Breast epithelium (tissue), 4 donors: Measurements from ENCODE around the gene IER5. TPM values are rescaled to one million over a fixed set of nuclear protein-coding genes. Genes with fewer than 3 reads are reported as not detected.
A peak's percentile ranks its signal among the peaks of the same experiment; 100 is the strongest.

Experiments used
- DNase-seq, 2 donors: peaks; one replicate each; pipeline ENCODE4 v3.0.0-alpha.2; 2019; ENCODE audit warnings: low spot score in 2 of 2
- H3K27ac ChIP-seq, 2 donors: fragments of 200-600 bp; sonication (generic) in 1 of 2; one replicate each; pipeline ENCODE4 v1.5.1; 2016 to 2019; ENCODE audit warnings: mild to moderate bottlenecking in 1 of 2
- H3K27me3 ChIP-seq, 2 donors: fragments of 200-600 bp; sonication (generic) in 1 of 2; one replicate each; pipeline versions ENCODE4 v1.5.1 to v1.6.0; 2017 to 2019; ENCODE audit warnings: control low read depth in 1 of 2, mild to moderate bottlenecking in 1 of 2
- H3K36me3 ChIP-seq: fragments of 200-600 bp; one replicate; pipeline ENCODE4 v1.5.1; 2019
- H3K4me1 ChIP-seq, 2 donors: fragments of 200-600 bp; sonication (generic); one replicate each; pipeline ENCODE4 v1.5.1; 2016 to 2019; ENCODE audit warnings: control low read depth in 1 of 2
- H3K4me3 ChIP-seq, 3 donors: fragments of 200-600 bp; sonication (generic); 1 replicate in 2 of 3; 2 replicates in 1 of 3; pipeline ENCODE4 v1.5.1; 2016 to 2019; ENCODE audit warnings: mild to moderate bottlenecking in 3 of 3, moderate library complexity in 2 of 3
- H3K9me3 ChIP-seq, 2 donors: fragments of 200-600 bp; sonication (generic) in 1 of 2; one replicate each; pipeline ENCODE4 v1.5.1; 2016 to 2019; ENCODE audit warnings: control low read depth in 1 of 2
- POLR2A ChIP-seq: fragments of 450-650 bp; IDR thresholded peaks from one replicate; pipeline ENCODE4 v1.6.1; 2016; ENCODE audit warnings: antibody characterized with exemption, mild to moderate bottlenecking, moderate library complexity
- POLR2AphosphoS5 ChIP-seq, 3 donors: sonication (generic); formaldehyde crosslinking; IDR thresholded peaks; one replicate each; pipeline ENCODE4 v1.6.1; 2017; ENCODE audit warnings: antibody characterized with exemption in 3 of 3
- intact Hi-C: fragments of 100-400 bp; cut with DNase I; formaldehyde crosslinking; loops from one replicate; pipeline ENCODE4 v1.15.1; 2023; ENCODE audit warnings: low total_unique reads
- total RNA-seq, 3 donors: library from RNA; depleted of rRNA; stranded (reverse); fragments of >200 nt; gene quantifications; one replicate each; pipeline ENCODE4 v1.1.0, GENCODE V29; 2016
- TF ChIP-seq, protein P1 (sequence below), 3 donors: fragments of 450-650 bp; IDR thresholded peaks; one replicate each; pipeline ENCODE4 v1.5.1; 2016 to 2017; ENCODE audit warnings: antibody characterized with exemption in 3 of 3, mild to moderate bottlenecking in 3 of 3, moderate library complexity in 3 of 3

The IER5 gene
- total RNA-seq, 3 donors from 2014 or later, result 6.9 to 19.7 (median 18.1) TPM

DNA sequence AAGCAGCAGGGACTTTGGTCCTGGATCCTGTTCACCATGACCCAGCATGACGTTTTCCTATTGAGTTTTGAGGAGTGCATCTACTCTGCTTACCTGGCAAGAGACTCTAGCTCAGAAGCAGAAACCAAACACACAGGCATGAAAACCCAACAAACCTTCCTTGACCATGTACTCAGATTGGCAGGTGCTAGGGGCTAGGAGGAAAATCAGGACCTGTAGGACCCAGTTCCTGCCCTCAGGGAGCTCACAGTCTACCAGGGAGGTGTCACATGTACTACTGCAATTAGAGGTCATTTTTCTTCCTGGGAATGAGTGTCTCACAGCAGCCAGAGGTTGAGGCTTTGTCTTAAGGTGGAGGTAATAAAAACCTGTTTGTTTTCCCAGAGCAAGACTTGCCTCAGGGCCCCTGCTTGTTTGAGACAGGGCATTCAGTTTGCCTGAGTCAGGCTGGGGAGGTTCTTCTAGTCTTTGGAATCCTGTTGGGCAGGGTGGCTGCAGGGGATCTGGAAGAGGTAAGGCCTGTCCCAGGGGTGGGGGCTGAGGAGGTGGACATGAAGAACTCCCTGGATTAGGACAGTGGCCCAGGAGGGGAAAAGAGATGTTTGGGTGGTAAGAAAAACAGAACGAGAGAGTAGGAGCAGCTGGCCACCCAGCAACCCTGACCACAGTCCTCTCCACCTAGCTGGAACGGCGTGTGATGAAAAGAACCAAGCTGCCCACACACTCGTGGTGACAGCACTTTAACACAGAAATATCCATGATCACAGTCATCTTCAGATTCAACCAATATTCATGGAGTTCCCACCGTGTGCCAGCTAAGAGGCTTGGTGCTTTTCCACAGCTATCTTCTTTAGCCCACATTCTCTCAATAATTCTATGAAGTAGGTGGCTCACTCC lies 30.8 kb downstream of the IER5 start:
- DNase-seq, result peak; percentile 92 to 95
- TF ChIP-seq POLR2AphosphoS5 (IDR thresholded peaks at IDR 0.05), result peak in 2 of 3 donors; percentile 18 to 48
- TF ChIP-seq, protein P1, sequence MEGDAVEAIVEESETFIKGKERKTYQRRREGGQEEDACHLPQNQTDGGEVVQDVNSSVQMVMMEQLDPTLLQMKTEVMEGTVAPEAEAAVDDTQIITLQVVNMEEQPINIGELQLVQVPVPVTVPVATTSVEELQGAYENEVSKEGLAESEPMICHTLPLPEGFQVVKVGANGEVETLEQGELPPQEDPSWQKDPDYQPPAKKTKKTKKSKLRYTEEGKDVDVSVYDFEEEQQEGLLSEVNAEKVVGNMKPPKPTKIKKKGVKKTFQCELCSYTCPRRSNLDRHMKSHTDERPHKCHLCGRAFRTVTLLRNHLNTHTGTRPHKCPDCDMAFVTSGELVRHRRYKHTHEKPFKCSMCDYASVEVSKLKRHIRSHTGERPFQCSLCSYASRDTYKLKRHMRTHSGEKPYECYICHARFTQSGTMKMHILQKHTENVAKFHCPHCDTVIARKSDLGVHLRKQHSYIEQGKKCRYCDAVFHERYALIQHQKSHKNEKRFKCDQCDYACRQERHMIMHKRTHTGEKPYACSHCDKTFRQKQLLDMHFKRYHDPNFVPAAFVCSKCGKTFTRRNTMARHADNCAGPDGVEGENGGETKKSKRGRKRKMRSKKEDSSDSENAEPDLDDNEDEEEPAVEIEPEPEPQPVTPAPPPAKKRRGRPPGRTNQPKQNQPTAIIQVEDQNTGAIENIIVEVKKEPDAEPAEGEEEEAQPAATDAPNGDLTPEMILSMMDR (IDR thresholded peaks at IDR 0.05), result no peak
- H3K27ac ChIP-seq, result peak overlapping the region; percentile 89 to 91

DNA sequence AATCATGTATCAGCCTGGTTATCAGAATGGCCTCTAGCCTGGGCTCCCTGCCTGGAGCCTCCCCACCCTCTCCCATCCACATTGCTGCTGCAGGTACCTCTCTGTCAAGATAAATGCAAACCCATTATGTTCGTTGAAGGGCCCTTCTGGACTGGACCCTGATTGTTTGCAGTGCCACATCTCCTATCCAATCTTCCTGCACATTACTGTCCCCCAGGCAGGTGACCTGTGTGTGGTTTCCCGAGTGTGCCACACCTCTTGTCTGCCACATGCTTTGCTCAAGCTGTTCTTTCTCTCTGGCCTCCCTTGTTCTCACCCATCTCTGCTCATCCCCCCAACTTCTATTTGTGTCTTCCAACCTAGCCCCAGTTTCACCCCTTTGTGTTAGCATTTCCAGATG lies 32.4 kb downstream of the IER5 start:
- intact Hi-C loops, result no loop called here
- H3K27ac ChIP-seq, result peak overlapping the region; percentile 38 to 89
- no peaks in the 10 kb centered on the region for H3K36me3 ChIP-seq
- H3K4me3 ChIP-seq, result no peak overlapping the region
- peaks cover 6 to 14% of the 10 kb centered on the region in 2 donors for H3K4me1 ChIP-seq
- DNase-seq, result no peak
- TF ChIP-seq POLR2AphosphoS5 (IDR thresholded peaks at IDR 0.05), result no peak
- TF ChIP-seq POLR2A, result no peak
- TF ChIP-seq, protein P1 (IDR thresholded peaks at IDR 0.05), result no peak
- H3K9me3 ChIP-seq, result no peaks in the 10 kb centered on the region
- no peaks in the 10 kb centered on the region for H3K27me3 ChIP-seq

More for the DNA sequence above, 30.8 kb downstream of the IER5 start:
- H3K36me3 ChIP-seq, result no peaks in the 10 kb centered on the region
- no peaks in the 10 kb centered on the region for H3K27me3 ChIP-seq
- intact Hi-C loops, result no loop called here
- H3K9me3 ChIP-seq, result no peaks in the 10 kb centered on the region
- peaks cover 6 to 14% of the 10 kb centered on the region in 2 donors for H3K4me1 ChIP-seq
- H3K4me3 ChIP-seq, result no peak overlapping the region

DNA sequence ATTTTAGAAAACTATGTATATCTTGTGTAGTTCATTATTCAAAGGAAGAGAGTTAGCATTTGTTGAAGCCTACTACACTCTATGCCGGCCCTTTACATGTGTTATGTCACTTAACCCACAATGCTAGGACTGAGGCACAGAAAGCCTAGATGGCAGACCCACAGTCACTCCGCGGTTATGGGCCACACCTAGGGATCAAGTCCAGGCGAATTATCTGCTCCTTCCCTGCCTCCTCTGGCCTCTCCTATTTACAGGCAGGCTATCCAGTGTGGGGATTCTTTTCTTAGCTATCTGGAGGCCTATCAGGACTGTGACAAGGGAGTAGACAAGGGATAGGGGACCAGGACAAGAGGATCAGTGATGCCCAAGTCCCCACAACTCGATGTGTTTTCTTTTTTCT lies 33.0 kb downstream of the IER5 start:
- Histone ChIP-seq H3K36me3 (no peaks in the 10 kb centered on the region), H3K27me3 (no peaks in the 10 kb centered on the region), H3K4me1 (peaks cover 6 to 14% of the 10 kb centered on the region in 2 donors), H3K27ac (peak overlapping the region in 1 of 2 donors; percentile 5), H3K9me3 (no peaks in the 10 kb centered on the region), H3K4me3 (no peak overlapping the region)
- intact Hi-C loops, result no loop called here
- DNase-seq, result no peak
- TF ChIP-seq, protein P1 (IDR thresholded peaks at IDR 0.05), result no peak
- no peak for TF ChIP-seq POLR2A
- TF ChIP-seq POLR2AphosphoS5 (IDR thresholded peaks at IDR 0.05), result no peak

DNA sequence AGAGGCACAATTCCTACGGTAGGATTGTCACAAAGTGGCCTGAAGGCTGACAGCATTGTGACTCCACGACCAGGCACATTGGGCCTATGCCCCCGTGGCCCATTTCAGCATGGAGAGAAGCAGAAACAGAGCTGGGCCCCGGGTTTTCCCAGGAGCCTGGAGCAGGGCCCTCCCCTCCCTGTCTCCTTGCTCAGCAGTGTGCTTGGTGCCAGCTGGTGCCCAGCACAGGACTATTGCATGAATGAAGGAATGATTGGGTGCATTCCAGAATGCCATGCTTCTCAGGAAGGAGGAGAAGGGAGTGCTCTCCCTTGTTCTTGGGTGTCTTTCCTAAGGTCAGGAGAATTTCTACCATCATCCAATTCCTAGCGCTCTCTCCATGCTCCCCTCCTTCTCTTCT lies 33.7 kb downstream of the IER5 start:
- TF ChIP-seq, protein P1 (IDR thresholded peaks at IDR 0.05), result no peak
- TF ChIP-seq POLR2A, result no peak
- TF ChIP-seq POLR2AphosphoS5 (IDR thresholded peaks at IDR 0.05), result no peak
- H3K4me1 ChIP-seq, result peaks cover 9 to 14% of the 10 kb centered on the region in 2 donors
- peak overlapping the region in 1 of 2 donors; percentile 5 for H3K27ac ChIP-seq
- H3K9me3 ChIP-seq, result no peaks in the 10 kb centered on the region
- H3K27me3 ChIP-seq, result no peaks in the 10 kb centered on the region
- DNase-seq, result no peak
- intact Hi-C loops, result no loop called here
- no peak overlapping the region for H3K4me3 ChIP-seq
- no peaks in the 10 kb centered on the region for H3K36me3 ChIP-seq

DNA sequence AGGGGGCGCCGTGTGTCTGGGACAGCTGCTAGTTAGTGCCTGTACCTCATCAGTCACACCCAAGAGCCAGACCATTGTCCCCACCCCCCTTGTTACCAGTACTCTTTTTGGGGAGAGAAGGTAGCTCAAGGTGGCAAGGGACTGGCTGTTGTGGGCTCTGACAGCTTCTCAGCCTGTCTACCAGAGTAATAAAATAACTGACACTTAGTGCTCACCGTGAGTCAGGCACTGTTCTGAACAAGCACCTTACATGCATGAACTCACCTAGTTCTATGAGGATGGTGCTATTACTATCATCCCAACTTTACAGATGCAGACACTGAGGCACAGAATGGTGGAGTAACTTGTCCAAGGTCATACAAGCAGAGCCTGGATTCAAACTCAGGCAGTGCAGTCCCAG lies 34.7 kb downstream of the IER5 start:
- Histone ChIP-seq H3K36me3 (no peaks in the 10 kb centered on the region), H3K9me3 (no peaks in the 10 kb centered on the region), H3K27me3 (no peaks in the 10 kb centered on the region), H3K4me1 (peaks cover 5 to 9% of the 10 kb centered on the region in 2 donors), H3K4me3 (no peak overlapping the region), H3K27ac (no peak overlapping the region)
- DNase-seq, result no peak
- intact Hi-C loops, result no loop called here
- TF ChIP-seq, protein P1 (IDR thresholded peaks at IDR 0.05), result no peak
- TF ChIP-seq POLR2A, result no peak
- TF ChIP-seq POLR2AphosphoS5 (IDR thresholded peaks at IDR 0.05), result no peak
